Neural cell (in vitro differentiated cells): ENCODE measurements around the gene RTL1. TPM values are rescaled to one million over a fixed set of nuclear protein-coding genes. Genes with fewer than 3 reads are reported as not detected.

Experiments
- H2AFZ ChIP-seq: fragments of 200-600, 300-800 bp; sonication (generic), shearing (Covaris generic); 2 replicates; pipeline ENCODE4 v1.6.0; 2014; ENCODE audit warnings: low read depth, mild to moderate bottlenecking, antibody characterized with exemption, low read length, moderate library complexity
- H3F3A ChIP-seq: fragments of 200-600 bp; shearing (Covaris generic); 2 replicates; pipeline ENCODE4 v1.6.1; 2016; ENCODE audit warnings: mild to moderate bottlenecking, moderate library complexity, mixed read lengths, antibody characterized with exemption, low read length; ENCODE audit not compliant: insufficient read depth, poor library complexity, severe bottlenecking
- H3K27ac ChIP-seq: fragments of 200-600, 300-800 bp; sonication (generic), shearing (Covaris generic); 2 replicates; pipeline ENCODE4 v1.5.1; 2014; ENCODE audit warnings: mild to moderate bottlenecking, low read length, moderate library complexity
- H3K27me3 ChIP-seq: fragments of 300-800, 200-600 bp; sonication (generic), shearing (Covaris generic); 2 replicates; pipeline ENCODE4 v1.6.0; 2014; ENCODE audit warnings: mild to moderate bottlenecking, low read depth, low read length, moderate library complexity; ENCODE audit not compliant: insufficient read depth
- H3K36me3 ChIP-seq: fragments of 300-800, 200-600 bp; sonication (generic), shearing (Covaris generic); 2 replicates; pipeline ENCODE4 v1.5.1; 2014; ENCODE audit warnings: mild to moderate bottlenecking, antibody characterized with exemption, low read length, moderate library complexity; ENCODE audit not compliant: insufficient read depth
- H3K4me2 ChIP-seq: fragments of 300-800, 200-600 bp; sonication (generic), shearing (Covaris generic); 2 replicates; pipeline ENCODE4 v1.6.0; 2014; ENCODE audit warnings: mild to moderate bottlenecking, low read length
- H3K4me3 ChIP-seq: fragments of 300-800, 200-600 bp; sonication (generic), shearing (Covaris generic); 2 replicates; pipeline ENCODE4 v1.5.1; 2014; ENCODE audit warnings: mild to moderate bottlenecking, low read length, moderate library complexity
- H3K79me2 ChIP-seq: fragments of 200-600 bp; shearing (Covaris generic); replicated peaks from 2 replicates; pipeline ENCODE4 v1.6.0; 2014; ENCODE audit warnings: mild to moderate bottlenecking, low read length, moderate library complexity; ENCODE audit not compliant: insufficient read depth
- H3K9ac ChIP-seq: fragments of 300-800, 200-600 bp; sonication (generic), shearing (Covaris generic); 2 replicates; pipeline ENCODE4 v1.6.1; 2016; ENCODE audit warnings: mild to moderate bottlenecking, low read length, mixed read lengths
- H3K9me2 ChIP-seq: fragments of 200-600 bp; shearing (Covaris generic); 2 replicates; pipeline ENCODE4 v1.6.1; 2016; ENCODE audit warnings: mild to moderate bottlenecking, low read length, mixed read lengths; ENCODE audit not compliant: insufficient read depth
- H3K9me3 ChIP-seq: fragments of 200-600, 300-800 bp; sonication (generic), shearing (Covaris generic); 2 replicates; pipeline ENCODE4 v1.6.1; 2016; ENCODE audit warnings: mild to moderate bottlenecking, mixed run types, low read length, moderate library complexity, mixed read lengths
- H4K20me1 ChIP-seq: fragments of 200-600 bp; shearing (Covaris generic); 2 replicates; pipeline ENCODE4 v1.6.1; 2016; ENCODE audit warnings: mild to moderate bottlenecking, mixed run types; ENCODE audit not compliant: insufficient read depth
- CTCF ChIP-seq: fragments of 450-650 bp; IDR thresholded peaks from 2 replicates; pipeline ENCODE4 v1.5.1; 2014; ENCODE audit warnings: antibody characterized with exemption, mild to moderate bottlenecking, moderate library complexity; ENCODE audit not compliant: poor library complexity, severe bottlenecking
- EP300 ChIP-seq: fragments of 450-650 bp; conservative IDR thresholded peaks from 2 replicates; pipeline ENCODE4 v1.6.1; 2014; ENCODE audit warnings: antibody characterized with exemption, mild to moderate bottlenecking, moderate library complexity; ENCODE audit not compliant: poor library complexity, severe bottlenecking
- EZH2 ChIP-seq: fragments of 200-600, 300-800 bp; shearing (Covaris generic), sonication (generic); IDR thresholded peaks from 2 replicates; pipeline ENCODE4 v1.6.1; 2014; ENCODE audit warnings: antibody characterized with exemption, low read length, borderline replicate concordance, mild to moderate bottlenecking; ENCODE audit not compliant: insufficient read depth, poor library complexity, severe bottlenecking
- MXI1 ChIP-seq: fragments of 450-650 bp; conservative IDR thresholded peaks from 2 replicates; pipeline ENCODE4 v1.6.1; 2014; ENCODE audit warnings: antibody characterized with exemption, mild to moderate bottlenecking; ENCODE audit not compliant: poor library complexity, severe bottlenecking
- POLR2AphosphoS5 ChIP-seq: IDR thresholded peaks from 2 replicates; pipeline ENCODE4 v1.6.1; 2012
- RAD21 ChIP-seq: fragments of 450-650 bp; conservative IDR thresholded peaks from 2 replicates; pipeline ENCODE4 v1.6.1; 2014; ENCODE audit warnings: antibody characterized with exemption, mild to moderate bottlenecking, moderate library complexity
- SMC3 ChIP-seq: fragments of 450-650 bp; conservative IDR thresholded peaks from 2 replicates; pipeline ENCODE4 v1.6.1; 2014; ENCODE audit warnings: antibody characterized with exemption, mild to moderate bottlenecking, moderate library complexity; ENCODE audit not compliant: poor library complexity
- TAF1 ChIP-seq: IDR thresholded peaks from 2 replicates; pipeline ENCODE4 v1.6.1; 2012; ENCODE audit warnings: low read depth
- polyA plus RNA-seq: library from polyadenylated mRNA; depleted of rRNA; stranded (reverse); fragments of >200 nt; gene quantifications from 2 replicates; pipeline ENCODE4 v1.2.3, GENCODE V29; 2014
- TF ChIP-seq, protein P1 (sequence below): IDR thresholded peaks from 2 replicates; pipeline ENCODE4 v1.6.1; 2012; ENCODE audit warnings: borderline replicate concordance

The RTL1 gene
- polyA plus RNA-seq, 1 donor from 2014 or later: not detected

DNA sequence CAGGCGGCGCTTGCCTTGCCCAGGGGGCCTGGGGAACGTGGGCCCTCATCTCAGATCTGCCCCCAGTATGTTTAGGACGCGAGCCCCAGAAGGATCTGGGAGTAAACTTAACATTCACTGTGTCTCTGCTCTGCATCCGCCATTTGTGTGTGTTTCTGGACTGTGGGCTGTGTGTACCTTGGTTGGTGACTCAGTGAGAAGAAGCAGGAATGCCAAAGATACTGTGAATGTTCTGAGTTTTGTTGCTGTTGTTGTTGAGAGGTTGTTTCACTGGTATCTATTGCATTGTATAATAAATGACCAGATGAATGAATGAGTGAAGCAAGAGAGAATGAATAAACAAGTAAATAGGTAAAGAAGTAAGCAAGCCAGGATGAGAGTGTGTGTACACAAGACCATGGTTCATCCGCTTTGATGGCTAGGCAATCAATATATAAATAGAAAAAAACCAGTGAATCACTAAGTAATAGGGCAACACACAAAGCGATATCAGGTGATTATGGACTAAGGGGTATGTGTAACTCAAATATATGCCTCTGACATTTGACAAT, 57.1 kb downstream of the RTL1 start:
- Histone ChIP-seq H3K36me3 (no peaks in the 10 kb centered on the region), H3K4me2 (no peak overlapping the region), H3K79me2 (no peaks in the 10 kb centered on the region), H3K27me3 (no peaks in the 10 kb centered on the region), H4K20me1 (no peaks in the 10 kb centered on the region), H3K9ac (no peak overlapping the region), H3K9me2 (no peaks in the 10 kb centered on the region), H3K27ac (no peak overlapping the region), H3K9me3 (no peaks in the 10 kb centered on the region), H2AFZ (no peak overlapping the region), H3K4me3 (no peak overlapping the region), H3F3A (no peaks in the 10 kb centered on the region)
- TF ChIP-seq EP300: no peak
- TF ChIP-seq EZH2: no peak
- no peak for TF ChIP-seq MXI1
- no peak for TF ChIP-seq SMC3
- no peak for TF ChIP-seq CTCF
- TF ChIP-seq, protein P1, sequence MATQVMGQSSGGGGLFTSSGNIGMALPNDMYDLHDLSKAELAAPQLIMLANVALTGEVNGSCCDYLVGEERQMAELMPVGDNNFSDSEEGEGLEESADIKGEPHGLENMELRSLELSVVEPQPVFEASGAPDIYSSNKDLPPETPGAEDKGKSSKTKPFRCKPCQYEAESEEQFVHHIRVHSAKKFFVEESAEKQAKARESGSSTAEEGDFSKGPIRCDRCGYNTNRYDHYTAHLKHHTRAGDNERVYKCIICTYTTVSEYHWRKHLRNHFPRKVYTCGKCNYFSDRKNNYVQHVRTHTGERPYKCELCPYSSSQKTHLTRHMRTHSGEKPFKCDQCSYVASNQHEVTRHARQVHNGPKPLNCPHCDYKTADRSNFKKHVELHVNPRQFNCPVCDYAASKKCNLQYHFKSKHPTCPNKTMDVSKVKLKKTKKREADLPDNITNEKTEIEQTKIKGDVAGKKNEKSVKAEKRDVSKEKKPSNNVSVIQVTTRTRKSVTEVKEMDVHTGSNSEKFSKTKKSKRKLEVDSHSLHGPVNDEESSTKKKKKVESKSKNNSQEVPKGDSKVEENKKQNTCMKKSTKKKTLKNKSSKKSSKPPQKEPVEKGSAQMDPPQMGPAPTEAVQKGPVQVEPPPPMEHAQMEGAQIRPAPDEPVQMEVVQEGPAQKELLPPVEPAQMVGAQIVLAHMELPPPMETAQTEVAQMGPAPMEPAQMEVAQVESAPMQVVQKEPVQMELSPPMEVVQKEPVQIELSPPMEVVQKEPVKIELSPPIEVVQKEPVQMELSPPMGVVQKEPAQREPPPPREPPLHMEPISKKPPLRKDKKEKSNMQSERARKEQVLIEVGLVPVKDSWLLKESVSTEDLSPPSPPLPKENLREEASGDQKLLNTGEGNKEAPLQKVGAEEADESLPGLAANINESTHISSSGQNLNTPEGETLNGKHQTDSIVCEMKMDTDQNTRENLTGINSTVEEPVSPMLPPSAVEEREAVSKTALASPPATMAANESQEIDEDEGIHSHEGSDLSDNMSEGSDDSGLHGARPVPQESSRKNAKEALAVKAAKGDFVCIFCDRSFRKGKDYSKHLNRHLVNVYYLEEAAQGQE: no peak
- TF ChIP-seq TAF1: no peak
- TF ChIP-seq RAD21: no peak
- no peak for TF ChIP-seq POLR2AphosphoS5

GRCh38 chr14:100845341-100845740, 58.2 kb downstream of the RTL1 start:
- Histone ChIP-seq H3K27me3 (no peaks in the 10 kb centered on the region), H3K4me3 (no peak overlapping the region), H3K9ac (no peak overlapping the region), H3K79me2 (no peaks in the 10 kb centered on the region), H3K9me2 (no peaks in the 10 kb centered on the region), H4K20me1 (no peaks in the 10 kb centered on the region), H3K36me3 (no peaks in the 10 kb centered on the region), H3K27ac (no peak overlapping the region), H3K9me3 (no peaks in the 10 kb centered on the region), H3F3A (peaks cover 7% of the 10 kb centered on the region), H2AFZ (no peak overlapping the region), H3K4me2 (no peak overlapping the region)
- no peak for TF ChIP-seq TAF1
- no peak for TF ChIP-seq CTCF
- no peak for TF ChIP-seq RAD21
- TF ChIP-seq SMC3: no peak
- TF ChIP-seq, protein P1: no peak
- no peak for TF ChIP-seq POLR2AphosphoS5
- no peak for TF ChIP-seq MXI1
- TF ChIP-seq EP300: no peak
- no peak for TF ChIP-seq EZH2
